ENCODE results near the gene LORICRIN.

- TF ChIP-seq CTCF (IDR thresholded peaks at IDR 0.05) (no peak), EP300 (IDR thresholded peaks at IDR 0.05) (no peak), ELK1 (IDR thresholded peaks at IDR 0.05; ENCODE audit: low read depth, low read length) (no peak), RAD21 (conservative IDR thresholded peaks at IDR 0.05 in 1 of 2, IDR thresholded peaks at IDR 0.05 in 1 of 2) (no peak), PBX3 (IDR thresholded peaks at IDR 0.05) (no peak)
These were observed 6.0 kb downstream of the LORICRIN start for GRCh38 chr1:153265457-153265856.

Data from A549 (cell line).